Measurements from ENCODE around the gene DLG2. TPM values are rescaled to one million over a fixed set of nuclear protein-coding genes. Genes with fewer than 3 reads are reported as not detected.

The DLG2 gene
- total and polyA plus RNA-seq, 7 donors: 0.23 to 5.3 (median 3.4) TPM

DNA sequence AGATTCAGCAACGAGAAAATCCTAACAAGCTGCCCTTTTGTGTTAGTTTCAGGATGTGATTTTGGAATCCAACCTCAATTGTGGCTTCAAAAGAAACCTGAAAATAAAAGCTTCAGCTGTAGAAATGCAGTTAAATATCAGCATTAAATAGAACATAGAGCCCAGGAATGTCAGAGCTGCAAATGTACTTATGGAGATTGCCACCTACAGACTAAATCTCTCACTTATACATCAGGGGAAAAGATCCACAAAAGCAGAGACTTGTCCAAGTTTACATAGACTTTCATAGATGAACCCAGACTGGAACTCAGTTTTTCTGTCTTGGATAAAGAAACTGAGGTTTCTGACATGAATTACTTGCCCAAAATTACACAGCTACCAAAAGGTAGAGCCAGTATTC is 446.6 kb downstream of the DLG2 start:
- TF ChIP-seq, protein P1, sequence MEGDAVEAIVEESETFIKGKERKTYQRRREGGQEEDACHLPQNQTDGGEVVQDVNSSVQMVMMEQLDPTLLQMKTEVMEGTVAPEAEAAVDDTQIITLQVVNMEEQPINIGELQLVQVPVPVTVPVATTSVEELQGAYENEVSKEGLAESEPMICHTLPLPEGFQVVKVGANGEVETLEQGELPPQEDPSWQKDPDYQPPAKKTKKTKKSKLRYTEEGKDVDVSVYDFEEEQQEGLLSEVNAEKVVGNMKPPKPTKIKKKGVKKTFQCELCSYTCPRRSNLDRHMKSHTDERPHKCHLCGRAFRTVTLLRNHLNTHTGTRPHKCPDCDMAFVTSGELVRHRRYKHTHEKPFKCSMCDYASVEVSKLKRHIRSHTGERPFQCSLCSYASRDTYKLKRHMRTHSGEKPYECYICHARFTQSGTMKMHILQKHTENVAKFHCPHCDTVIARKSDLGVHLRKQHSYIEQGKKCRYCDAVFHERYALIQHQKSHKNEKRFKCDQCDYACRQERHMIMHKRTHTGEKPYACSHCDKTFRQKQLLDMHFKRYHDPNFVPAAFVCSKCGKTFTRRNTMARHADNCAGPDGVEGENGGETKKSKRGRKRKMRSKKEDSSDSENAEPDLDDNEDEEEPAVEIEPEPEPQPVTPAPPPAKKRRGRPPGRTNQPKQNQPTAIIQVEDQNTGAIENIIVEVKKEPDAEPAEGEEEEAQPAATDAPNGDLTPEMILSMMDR (IDR thresholded peaks at IDR 0.05): no peak
- ATAC-seq: no peak
- intact Hi-C loops (cut with DNase I): no loop called here
- Histone ChIP-seq H3K4me3 (no peak overlapping the region), H3K4me1 (no peaks in the 10 kb centered on the region), H3K36me3 (ENCODE audit: insufficient read depth in 1 of 2, low read depth in 1 of 2) (no peaks in the 10 kb centered on the region), H3K27ac (no peak overlapping the region), H3K27me3 (ENCODE audit: insufficient read depth in 3 of 3, low read length in 2 of 3) (no peaks in the 10 kb centered on the region), H3K9me3 (peaks cover 8% of the 10 kb centered on the region)
- no peak for DNase-seq
- 71 to 78% (median 71%) methylated on average over 1 of the region's 1 CpG for WGBS, 3 donors

DNA sequence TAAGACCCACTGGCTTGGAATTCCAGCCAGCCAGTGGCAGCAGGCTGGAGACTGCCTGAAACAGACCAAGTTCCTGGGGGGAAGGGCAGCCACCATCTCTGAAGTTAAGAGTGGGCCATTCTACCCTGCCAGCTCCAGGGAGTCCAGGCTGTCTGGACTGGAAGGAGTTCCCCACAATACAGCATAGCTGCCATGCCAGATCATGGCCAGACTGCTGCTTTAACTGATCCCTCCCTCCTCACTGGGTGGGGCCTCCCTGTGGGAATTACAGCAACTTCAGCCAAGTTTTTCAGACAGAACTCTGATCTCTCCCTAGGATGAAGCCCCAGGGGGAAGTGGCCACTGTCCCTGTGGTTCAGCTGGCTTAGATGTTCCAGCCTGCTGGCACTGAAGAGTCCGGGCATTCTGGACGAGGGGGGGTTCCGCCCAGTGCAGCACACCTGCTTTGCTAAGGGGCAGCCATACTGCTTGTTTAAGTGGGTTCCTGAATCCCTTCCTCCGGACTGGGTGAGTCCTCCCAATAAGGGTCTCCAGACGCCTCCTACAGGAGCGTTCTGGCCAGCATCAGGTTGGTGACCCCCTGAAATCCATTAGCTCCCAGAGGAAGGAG is 455.4 kb downstream of the DLG2 start:
- H3K4me1 ChIP-seq: no peaks in the 10 kb centered on the region
- ATAC-seq (no peak), DNase-seq (no peak)
- WGBS, 3 donors: 89 to 92% (median 91%) methylated on average over 6 of the region's 6 CpGs
- H3K27me3 ChIP-seq (ENCODE audit: insufficient read depth in 3 of 3, low read length in 2 of 3): no peaks in the 10 kb centered on the region
- intact Hi-C loops (cut with DNase I): no loop called here
- H3K27ac ChIP-seq: no peak overlapping the region
- H3K36me3 ChIP-seq (ENCODE audit: insufficient read depth in 1 of 2, low read depth in 1 of 2): no peaks in the 10 kb centered on the region
- TF ChIP-seq, protein P1 (IDR thresholded peaks at IDR 0.05): no peak
- H3K4me3 ChIP-seq: no peak overlapping the region
- peaks cover 8% of the 10 kb centered on the region for H3K9me3 ChIP-seq

DNA sequence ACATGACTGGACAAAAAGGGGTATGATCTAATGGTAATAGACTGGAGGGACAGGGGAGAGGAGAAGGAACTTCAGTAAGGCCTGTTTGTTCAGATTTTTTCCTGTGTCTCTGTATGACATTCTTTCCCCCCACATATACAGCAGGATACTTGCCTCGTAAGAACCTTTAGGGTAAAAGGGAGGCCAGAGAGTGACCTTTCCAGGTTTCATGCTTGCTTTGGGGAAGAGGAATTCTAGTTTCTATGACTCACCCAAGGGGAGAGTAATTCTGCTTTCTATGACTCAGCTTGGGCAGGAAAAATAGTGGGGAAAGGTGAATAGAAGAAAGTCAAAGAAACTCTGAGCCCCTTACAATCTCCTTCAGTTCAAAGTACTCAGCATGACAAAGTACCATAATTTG is 457.0 kb downstream of the DLG2 start:
- ATAC-seq (no peak), DNase-seq (no peak)
- H3K4me1 ChIP-seq: no peaks in the 10 kb centered on the region
- TF ChIP-seq, protein P1 (IDR thresholded peaks at IDR 0.05): no peak
- H3K27ac ChIP-seq: no peak overlapping the region
- H3K36me3 ChIP-seq (ENCODE audit: insufficient read depth in 1 of 2, low read depth in 1 of 2): no peaks in the 10 kb centered on the region
- no peaks in the 10 kb centered on the region for H3K27me3 ChIP-seq (ENCODE audit: insufficient read depth in 3 of 3, low read length in 2 of 3)
- no peak overlapping the region for H3K4me3 ChIP-seq
- intact Hi-C loops (cut with DNase I): no loop called here
- 71 to 90% (median 78%) methylated on average over 1 of the region's 1 CpG for WGBS, 3 donors
- H3K9me3 ChIP-seq: no peaks in the 10 kb centered on the region

DNA sequence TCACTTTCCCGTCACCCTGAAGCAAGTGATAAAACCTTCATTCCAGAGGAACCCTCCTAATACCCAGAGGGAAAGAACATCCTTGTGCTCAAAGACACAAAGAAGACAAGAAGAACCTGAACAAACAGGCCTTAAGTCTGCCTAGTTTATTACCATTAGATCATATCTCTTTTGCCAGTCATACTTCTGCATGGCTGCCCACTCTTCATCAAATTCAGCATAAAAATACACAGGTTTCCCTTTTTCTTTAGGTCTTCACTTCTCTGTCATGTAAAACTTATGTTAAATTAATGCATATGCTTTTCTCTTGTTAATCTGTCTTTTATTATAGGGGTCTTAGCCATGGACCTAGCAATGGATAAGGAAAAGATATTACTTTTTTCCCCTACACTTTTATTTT is 459.7 kb downstream of the DLG2 start:
- Histone ChIP-seq H3K27ac (no peak overlapping the region), H3K27me3 (ENCODE audit: insufficient read depth in 3 of 3, low read length in 2 of 3) (no peaks in the 10 kb centered on the region), H3K9me3 (no peaks in the 10 kb centered on the region), H3K36me3 (ENCODE audit: insufficient read depth in 1 of 2, low read depth in 1 of 2) (no peaks in the 10 kb centered on the region), H3K4me1 (no peaks in the 10 kb centered on the region), H3K4me3 (no peak overlapping the region)
- 86 to 96% (median 94%) methylated on average over 1 of the region's 1 CpG for WGBS, 3 donors
- ATAC-seq (no peak), DNase-seq (no peak)
- TF ChIP-seq, protein P1 (IDR thresholded peaks at IDR 0.05): no peak
- intact Hi-C loops (cut with DNase I): no loop called here

DNA sequence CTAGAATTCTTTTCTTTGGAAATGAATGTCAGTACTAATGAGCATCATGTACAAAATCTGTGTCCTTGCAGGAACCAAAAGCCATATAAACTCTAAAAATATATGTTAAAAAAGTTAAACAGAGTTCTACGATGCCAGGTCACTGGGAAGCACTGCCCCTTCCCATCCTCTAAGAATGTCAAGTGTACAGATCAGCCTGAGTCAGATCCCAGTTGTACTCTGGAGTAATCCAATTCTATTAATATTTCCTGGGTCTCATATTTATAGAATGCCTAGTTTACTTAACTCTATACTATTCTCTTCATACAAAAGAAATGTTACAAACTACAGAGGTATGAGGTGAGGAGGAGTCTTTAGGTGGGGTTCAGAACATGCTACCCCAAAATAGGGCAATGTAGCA is 460.1 kb downstream of the DLG2 start:
- H3K4me1 ChIP-seq: no peaks in the 10 kb centered on the region
- H3K9me3 ChIP-seq: no peaks in the 10 kb centered on the region
- WGBS, 3 donors: 73 to 88% (median 79%) methylated on average over 1 of the region's 1 CpG
- H3K4me3 ChIP-seq: no peak overlapping the region
- H3K27me3 ChIP-seq (ENCODE audit: insufficient read depth in 3 of 3, low read length in 2 of 3): no peaks in the 10 kb centered on the region
- H3K36me3 ChIP-seq (ENCODE audit: insufficient read depth in 1 of 2, low read depth in 1 of 2): no peaks in the 10 kb centered on the region
- no peak overlapping the region for H3K27ac ChIP-seq
- intact Hi-C loops (cut with DNase I): no loop called here
- no peak for DNase-seq
- TF ChIP-seq, protein P1 (IDR thresholded peaks at IDR 0.05): no peak
- ATAC-seq: no peak
